GM12892 (cell line): ENCODE measurements around the gene SERP2.

Experiments
- POLR2A ChIP-seq: IDR thresholded peaks from 2 replicates; pipeline ENCODE4 v1.6.1; 2011; ENCODE audit warnings: low read depth, low read length, control low read depth
- POLR2AphosphoS5 ChIP-seq: IDR thresholded peaks from 2 replicates; pipeline ENCODE4 v1.6.1; 2011; ENCODE audit warnings: low read depth, low read length, control low read depth

DNA sequence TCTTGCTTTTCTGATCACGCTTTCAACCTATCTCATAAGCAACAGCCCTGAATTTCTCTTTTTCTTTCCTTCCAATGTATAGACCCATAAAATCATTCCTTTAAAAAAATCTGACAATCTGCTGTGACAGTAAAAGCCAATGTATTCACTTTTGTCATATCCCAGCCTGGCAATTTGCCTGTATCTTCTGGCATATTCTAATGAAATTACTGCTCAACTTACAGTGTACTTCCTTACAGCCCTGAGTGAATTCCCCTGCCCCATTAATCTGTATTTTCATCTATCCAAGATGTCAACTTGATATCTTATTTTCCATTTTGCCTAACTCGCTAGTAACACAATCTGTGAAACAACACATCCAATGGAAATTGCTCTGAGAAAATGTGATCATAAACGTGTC lies 18.0 kb upstream of the SERP2 start:
- no peak for TF ChIP-seq POLR2A
- no peak for TF ChIP-seq POLR2AphosphoS5
